NCI-H2081 treated with DMSO at 0.1 percent for 48 hours (cell line): ENCODE results near the gene TMEM129.
A peak's percentile ranks its signal among the peaks of the same experiment; 100 is the strongest.
"Not testable (repeated sequence)": the region's sequence is repeated elsewhere in the genome, so short reads cannot be mapped to it uniquely, and the experiment has no call there.

ENCODE experiments used
- DNase-seq: peaks from one replicate; lab custom pipeline; 2025; lab: John Stamatoyannopoulos, UW

Gene TMEM129

GRCh38 chr4:1693131-1693896 is 27.8 kb downstream of the TMEM129 start:
- DNase-seq: peak; percentile 22

DNA sequence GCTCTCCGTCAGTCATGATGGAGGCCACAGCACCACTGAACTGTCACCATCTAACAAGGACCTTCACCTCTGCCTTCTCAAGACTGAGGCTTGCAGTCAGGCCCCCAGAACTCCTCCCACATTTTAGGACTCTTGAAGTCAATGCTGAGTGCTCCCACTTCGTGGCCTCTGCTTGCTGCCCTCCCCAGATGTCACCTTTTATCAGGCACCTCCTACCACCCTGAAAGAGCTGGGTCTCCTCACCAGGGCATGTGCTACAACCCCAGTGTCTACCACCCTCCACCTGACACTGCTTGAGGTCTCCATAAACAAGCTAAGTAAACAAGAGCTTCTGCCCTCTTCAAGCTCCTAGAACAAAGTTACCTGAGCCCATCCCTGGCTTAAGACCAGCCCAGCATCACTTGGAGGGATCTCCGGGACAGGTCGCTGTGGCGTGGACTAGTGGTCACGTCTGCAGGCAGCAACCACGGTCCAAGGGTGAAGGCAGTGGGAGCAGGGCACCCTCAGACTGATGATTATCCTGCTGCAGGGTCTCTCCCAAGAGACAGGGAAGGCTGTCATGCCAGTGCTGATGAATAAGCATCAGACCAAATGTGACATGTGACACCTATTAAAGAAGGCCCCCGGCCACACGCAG is 29.3 kb downstream of the TMEM129 start:
- no peak for DNase-seq

DNA sequence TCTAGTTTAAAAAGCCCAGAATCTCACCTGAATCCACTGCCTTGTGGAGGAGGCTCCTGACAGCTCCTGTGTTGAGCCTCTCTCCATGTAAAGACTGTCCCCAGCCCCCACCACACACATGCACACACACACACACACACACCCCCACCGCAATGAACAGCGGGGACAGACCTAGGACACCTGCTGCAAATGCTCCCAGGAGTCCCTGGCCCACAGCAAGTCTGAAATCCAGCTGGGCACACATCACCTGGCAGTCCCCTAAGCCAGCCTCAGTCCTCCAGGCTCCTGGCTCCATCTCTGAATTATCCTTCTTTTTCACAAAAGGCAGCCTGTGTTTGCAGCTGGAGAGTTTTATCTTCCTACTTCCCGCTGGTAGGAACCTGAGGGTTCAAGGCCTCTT is 30.4 kb downstream of the TMEM129 start:
- DNase-seq: no peak

- DNase-seq: no peak
Observed at GRCh38 chr4:1686440-1687036, 34.6 kb downstream of the TMEM129 start.

GRCh38 chr4:1685235-1686150 is 35.6 kb downstream of the TMEM129 start:
- no peak for DNase-seq

DNA sequence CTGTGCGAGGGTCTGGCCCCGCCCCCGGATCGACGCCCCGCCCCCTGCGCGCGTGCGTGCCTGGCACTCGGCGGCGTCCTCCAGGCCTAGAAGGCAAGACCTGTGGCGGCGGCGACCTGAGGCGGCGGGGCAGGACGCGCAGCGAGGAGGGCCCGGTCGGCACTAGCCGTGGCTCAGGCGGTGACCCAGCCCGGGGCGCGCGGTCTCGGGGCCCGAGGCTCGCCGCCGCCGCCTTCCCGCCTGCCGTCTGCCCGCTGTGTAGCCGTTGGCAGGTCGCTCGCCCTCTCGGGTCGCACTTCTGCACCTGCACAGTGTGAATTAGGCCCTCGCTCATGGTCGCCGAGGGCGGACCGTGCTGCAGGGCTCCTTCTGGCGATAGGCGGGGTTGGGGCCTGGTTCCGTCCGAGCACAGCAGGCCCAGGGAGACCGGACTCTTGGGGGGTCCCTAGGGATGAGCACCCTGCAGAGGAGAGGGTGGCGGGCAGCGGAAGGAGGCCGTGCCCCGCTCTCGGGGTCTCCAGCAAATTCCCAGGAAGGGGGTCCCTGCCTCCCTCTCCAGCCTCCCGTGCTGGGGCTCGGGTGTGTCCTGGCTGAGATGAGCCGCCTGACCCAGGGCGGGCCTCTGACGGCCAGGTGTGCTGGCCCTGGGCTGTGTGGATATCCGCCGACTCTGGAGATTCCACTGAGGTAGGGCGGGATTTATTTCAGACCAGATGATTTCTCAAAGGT is 36.5 kb downstream of the TMEM129 start:
- no peak for DNase-seq

DNA sequence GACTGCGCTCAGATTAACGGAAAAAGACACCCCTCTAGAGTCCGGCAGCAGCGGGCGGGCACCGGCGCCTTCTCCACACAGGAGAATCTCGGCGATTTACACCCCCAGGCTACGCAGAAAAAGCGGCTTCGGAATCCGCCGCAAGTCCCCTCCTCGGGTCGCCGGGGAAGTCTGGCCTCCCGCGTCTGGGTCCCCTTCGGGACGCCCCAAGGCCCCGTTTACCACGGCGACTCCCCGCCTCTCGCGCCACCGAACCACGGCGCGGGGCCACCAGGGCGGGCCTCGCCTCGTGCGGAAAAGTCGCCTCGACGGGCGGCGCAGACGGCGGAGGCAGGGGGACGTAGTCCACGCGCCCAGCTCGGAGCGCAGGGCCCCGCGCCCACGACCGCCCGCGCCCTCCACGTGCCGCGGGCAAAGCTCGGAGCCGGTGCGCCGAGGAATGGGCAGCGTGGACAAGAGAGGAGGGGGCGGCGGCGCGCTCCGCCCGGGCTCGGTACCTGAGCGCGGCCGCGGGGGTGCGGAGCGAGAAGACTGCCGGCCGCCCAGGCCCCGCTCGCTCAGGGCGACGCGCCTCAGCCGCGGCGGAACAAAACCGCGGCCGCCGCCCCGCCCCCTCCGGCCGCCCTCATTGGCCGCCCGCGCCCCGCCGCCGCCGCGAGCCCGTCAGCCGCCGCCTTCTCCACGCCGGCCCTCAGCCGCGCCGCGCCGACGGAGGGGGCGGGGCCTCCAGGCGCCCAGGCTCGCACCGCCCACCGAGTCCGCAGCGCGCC is 37.2 kb downstream of the TMEM129 start, which contains the start of gene FAM53A:
TSS of gene FAM53A (minus strand) at position 578 of the 770 bp plus-strand sequence. CDS start 15,572 bp downstream, outside the sequence.
- DNase-seq: peak; percentile 64

GRCh38 chr4:1683261-1683735 is 37.8 kb downstream of the TMEM129 start:
- DNase-seq: no peak

DNA sequence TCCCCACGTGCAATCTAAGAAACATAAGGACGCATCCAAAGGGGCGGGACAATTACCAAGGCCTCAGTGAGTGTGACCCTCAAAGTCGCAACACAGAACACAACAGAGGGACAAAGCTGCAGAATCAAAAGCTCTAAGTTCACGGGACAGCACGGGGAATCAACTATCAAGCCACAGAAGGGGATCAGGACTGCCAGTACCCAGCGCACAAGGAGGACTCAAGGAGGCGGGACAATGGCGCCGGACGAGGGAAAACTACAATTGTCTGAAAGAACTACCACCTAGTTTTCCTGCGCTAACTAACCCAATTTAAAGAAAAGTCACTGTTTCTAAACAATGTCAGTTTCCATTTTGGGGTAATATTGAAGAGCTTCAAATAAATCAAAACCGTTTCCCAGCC is 38.3 kb downstream of the TMEM129 start:
- no peak for DNase-seq

GRCh38 chr4:1678244-1678643 is 42.9 kb downstream of the TMEM129 start:
- no peak for DNase-seq

DNA sequence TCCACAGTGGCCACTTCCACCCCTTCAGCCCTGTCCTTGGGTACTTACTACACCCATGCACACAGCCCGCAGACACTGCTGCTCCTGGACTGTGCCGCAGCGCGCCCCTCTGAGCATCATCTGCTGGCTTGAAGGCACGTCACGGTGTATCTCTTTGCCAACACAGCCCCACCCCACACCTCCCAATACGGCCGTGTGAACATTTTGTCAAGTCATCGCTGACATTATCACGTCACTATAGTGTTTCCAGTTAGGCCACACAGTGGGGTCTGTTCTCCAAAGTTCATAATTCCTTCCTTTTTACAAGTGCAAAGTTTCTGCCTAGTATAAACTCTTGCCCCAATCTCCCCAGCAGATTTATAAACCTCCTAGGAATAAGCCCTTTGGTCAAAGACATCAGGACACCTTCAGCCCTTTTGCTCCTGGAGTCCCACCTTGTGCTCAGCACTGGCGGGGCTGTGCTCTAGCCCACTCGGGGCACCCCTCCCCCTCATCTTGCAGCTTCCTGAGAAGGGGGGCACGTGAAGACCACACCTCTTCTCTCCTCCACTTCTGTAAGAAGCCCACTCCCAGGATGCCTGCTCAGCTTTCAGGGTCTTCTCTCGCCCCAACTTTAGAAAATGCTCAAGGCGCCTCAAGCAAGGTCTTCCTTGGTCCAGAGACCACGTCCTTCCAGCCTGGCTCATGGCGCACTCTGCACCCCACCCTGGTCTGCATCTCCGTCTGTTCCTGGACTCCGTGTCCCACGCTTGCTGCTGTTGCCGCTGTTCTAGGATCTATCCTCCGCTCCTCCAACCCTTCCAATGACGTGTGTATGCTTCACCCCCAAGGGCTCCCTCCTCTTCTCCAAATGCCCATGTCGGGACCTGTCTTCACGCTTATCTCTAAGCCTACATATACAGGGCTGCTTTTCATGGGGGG is 44.3 kb downstream of the TMEM129 start:
- DNase-seq: no peak

DNA sequence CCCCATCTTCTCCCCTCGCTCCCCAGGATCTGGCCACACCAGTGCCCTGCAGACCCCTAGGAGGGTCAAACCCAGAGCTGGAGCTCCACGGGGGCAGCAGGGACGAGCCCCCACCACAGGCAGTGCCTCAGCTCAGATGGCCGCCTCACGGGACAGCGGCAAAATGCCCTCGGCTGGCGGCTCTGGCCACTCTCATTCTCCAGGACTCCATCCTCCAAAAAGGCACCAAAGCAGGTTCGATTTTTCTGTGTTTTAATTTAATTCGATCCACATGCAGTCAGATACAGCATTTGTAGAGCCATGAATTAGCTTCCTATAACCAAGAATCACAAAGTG is 45.4 kb downstream of the TMEM129 start:
- DNase-seq: no peak

GRCh38 chr4:1675136-1675801 is 45.9 kb downstream of the TMEM129 start:
- no peak for DNase-seq

GRCh38 chr4:1674682-1675081 is 46.4 kb downstream of the TMEM129 start:
- no peak for DNase-seq

DNA sequence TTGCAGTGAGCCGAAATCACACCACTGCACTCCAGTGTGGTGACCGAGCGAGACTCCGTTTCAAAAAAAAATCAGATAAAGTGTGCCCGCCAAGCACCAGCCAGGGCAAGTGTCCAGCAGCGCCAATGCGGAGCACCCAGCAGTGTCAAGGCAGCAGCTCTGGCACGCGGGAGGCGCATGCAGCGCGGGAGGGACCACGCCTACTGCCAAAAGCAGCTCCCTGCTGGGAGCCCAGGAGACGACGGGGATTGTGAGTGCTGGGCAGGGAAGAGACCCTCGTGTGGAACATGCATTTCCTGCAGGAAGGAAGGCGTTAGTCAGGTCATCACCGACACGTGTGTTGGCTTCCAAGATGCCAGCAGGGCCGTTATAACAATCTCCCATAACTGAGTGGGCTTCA is 47.5 kb downstream of the TMEM129 start:
- DNase-seq: no peak

- not testable (repeated sequence) for DNase-seq
Observed at GRCh38 chr4:1671011-1671410, 50.1 kb downstream of the TMEM129 start.

DNA sequence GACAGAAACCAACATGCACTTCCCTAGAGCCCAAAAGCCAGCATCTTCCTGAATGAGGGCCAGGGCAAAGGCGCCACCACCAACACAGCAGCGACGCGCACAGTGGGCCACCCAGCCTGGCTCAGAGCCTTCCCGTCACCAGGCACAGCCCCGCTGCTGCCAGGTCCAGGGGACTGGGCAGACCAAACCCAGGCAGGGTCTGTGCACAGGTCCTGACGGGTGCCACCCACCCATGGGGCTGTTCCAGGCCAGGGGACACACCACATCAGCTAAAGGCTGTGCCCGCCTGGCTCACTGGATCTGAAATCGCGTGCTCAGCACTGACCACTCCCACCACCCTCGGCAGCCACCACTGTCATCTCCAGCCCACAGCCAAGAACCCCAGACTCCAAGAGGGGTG is 50.8 kb downstream of the TMEM129 start:
- DNase-seq: no peak

DNA sequence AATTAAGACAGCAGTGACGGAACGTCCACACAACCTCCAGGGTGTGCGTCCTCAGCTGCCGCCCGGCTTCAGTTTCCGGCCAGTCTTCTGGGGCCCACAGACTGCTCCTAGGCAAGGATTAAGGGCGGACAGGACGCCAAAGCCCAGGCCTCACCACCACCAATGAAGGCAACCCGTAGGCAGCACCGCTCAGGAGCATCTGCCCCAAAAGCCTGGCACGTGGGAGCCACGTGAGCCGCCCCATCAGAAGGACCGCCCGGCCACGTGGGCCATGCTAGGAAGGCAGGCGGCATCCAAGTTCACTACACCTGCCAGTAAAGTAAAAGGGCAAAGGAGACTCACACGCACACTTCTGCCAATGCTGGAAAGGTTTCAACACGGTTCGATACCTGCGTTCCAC is 51.3 kb downstream of the TMEM129 start:
- no peak for DNase-seq

DNA sequence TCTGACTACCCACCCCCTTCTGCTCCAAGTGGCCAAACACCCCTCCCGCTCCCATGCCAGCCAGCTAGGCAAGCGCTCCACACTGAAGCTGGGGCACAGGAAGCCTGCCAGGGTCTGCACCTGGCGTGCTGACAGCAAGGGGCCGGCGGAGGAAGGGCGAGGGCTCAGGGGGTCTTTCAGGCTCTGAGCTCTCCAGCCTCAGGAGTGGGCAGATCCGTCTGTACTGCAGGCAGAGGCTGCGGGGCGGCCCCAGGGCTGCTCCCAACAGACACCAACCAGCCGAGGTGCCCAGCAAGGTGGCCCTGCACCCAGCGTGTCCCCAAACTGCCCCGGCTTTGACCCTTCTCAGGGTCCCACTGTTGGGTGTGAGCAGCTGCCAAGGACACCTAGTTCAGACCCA is 51.9 kb downstream of the TMEM129 start:
- DNase-seq: no peak
